Measurements from ENCODE around the gene PNMA8B.

DNA sequence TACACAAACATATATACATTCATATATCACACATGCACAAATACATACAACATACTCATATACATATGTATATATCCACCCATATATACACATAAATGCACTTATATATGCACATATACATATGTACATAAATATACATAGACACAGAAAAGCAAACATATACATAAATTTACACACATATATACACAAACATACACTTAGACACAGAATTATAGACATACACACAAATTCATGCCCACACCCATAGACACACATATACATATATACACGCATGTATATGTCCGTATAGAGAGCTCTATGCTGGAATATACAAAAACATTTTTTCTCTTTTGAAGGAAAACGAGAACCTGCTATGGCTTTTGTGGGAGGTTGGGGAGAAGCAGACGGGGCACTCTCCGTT lies 44.9 kb downstream of the PNMA8B start:
- TF ChIP-seq, protein P1, sequence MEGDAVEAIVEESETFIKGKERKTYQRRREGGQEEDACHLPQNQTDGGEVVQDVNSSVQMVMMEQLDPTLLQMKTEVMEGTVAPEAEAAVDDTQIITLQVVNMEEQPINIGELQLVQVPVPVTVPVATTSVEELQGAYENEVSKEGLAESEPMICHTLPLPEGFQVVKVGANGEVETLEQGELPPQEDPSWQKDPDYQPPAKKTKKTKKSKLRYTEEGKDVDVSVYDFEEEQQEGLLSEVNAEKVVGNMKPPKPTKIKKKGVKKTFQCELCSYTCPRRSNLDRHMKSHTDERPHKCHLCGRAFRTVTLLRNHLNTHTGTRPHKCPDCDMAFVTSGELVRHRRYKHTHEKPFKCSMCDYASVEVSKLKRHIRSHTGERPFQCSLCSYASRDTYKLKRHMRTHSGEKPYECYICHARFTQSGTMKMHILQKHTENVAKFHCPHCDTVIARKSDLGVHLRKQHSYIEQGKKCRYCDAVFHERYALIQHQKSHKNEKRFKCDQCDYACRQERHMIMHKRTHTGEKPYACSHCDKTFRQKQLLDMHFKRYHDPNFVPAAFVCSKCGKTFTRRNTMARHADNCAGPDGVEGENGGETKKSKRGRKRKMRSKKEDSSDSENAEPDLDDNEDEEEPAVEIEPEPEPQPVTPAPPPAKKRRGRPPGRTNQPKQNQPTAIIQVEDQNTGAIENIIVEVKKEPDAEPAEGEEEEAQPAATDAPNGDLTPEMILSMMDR (IDR thresholded peaks at IDR 0.05; ENCODE audit: low read depth, low read length, poor library complexity, severe bottlenecking): no peak
- no peak for TF ChIP-seq EZH2phosphoT487 (IDR thresholded peaks at IDR 0.05; ENCODE audit: borderline replicate concordance, low read length)
